ENCODE data around the gene ADRA2C.

ADRA2C gene

GRCh38 chr4:3762753-3763549, 3.2 kb upstream of the ADRA2C start:
- DNase-seq, result no peak

- no peak for DNase-seq
Measured at GRCh38 chr4:3765271-3766035, 732 bp upstream of the ADRA2C start.

- no peak for DNase-seq
Measured at GRCh38 chr4:3766785-3767569, 792 bp downstream of the ADRA2C start.

- DNase-seq, result no peak
Measured at GRCh38 chr4:3767570-3768288, 1.5 kb downstream of the ADRA2C start.

GRCh38 chr4:3768842-3769641, 2.9 kb downstream of the ADRA2C start:
- DNase-seq, result no peak

GRCh38 chr4:3769642-3770184, 3.5 kb downstream of the ADRA2C start:
- DNase-seq, result no peak

- DNase-seq, result no peak
Measured at GRCh38 chr4:3770323-3771163, 4.4 kb downstream of the ADRA2C start.

GRCh38 chr4:3771164-3771809, 5.1 kb downstream of the ADRA2C start:
- no peak for DNase-seq

- no peak for DNase-seq
Measured at GRCh38 chr4:3771939-3772495, 5.8 kb downstream of the ADRA2C start.

- no peak for DNase-seq
Measured at GRCh38 chr4:3772632-3773031, 6.4 kb downstream of the ADRA2C start.

GRCh38 chr4:3773552-3774001, 7.4 kb downstream of the ADRA2C start:
- no peak for DNase-seq

GRCh38 chr4:3774253-3774883, 8.2 kb downstream of the ADRA2C start:
- no peak for DNase-seq

- DNase-seq, result no peak
Measured at GRCh38 chr4:3775005-3775404, 8.8 kb downstream of the ADRA2C start.

GRCh38 chr4:3775576-3775975, 9.4 kb downstream of the ADRA2C start:
- no peak for DNase-seq

GRCh38 chr4:3776166-3777032, 10.2 kb downstream of the ADRA2C start:
- no peak for DNase-seq

- no peak for DNase-seq
Measured at GRCh38 chr4:3777033-3777390, 10.8 kb downstream of the ADRA2C start.

GRCh38 chr4:3777669-3778068, 11.5 kb downstream of the ADRA2C start:
- no peak for DNase-seq

GRCh38 chr4:3779509-3779908, 13.3 kb downstream of the ADRA2C start:
- no peak for DNase-seq

All from DMS79 (cell line).